Common myeloid progenitor, CD34-positive (primary cell): ENCODE measurements around the gene PLLP.
A peak's percentile ranks its signal among the peaks of the same experiment; 100 is the strongest.
"Not testable (repeated sequence)": the region's sequence is repeated elsewhere in the genome, so short reads cannot be mapped to it uniquely, and the experiment has no call there.

Experiments used
- CTCF ChIA-PET: fragments of 350-600 bp; sonication (Branson Sonifier 250); formaldehyde crosslinking; loops from one replicate; lab custom pipeline; 2021; ENCODE audit warnings: antibody characterized with exemption; lab: Charles Lee
- POLR2A ChIA-PET: fragments of 350-600 bp; sonication (Branson Sonifier 250); formaldehyde crosslinking; loops from one replicate; lab custom pipeline; 2021; ENCODE audit warnings: antibody characterized with exemption; lab: Charles Lee
- DNase-seq, 3 donors: peaks; one replicate each; pipeline versions ENCODE4 v3.0.0 to v3.0.0-alpha.2; 2013
- H3K27ac ChIP-seq, 2 experiments: 1 replicate in 1 of 2; 2 replicates in 1 of 2; pipeline ENCODE4 v1.7.0; 2013; ENCODE audit warnings: inconsistent platforms in 2 of 2, low read length in 2 of 2, mild to moderate bottlenecking in 2 of 2, low read depth in 1 of 2, moderate library complexity in 1 of 2; ENCODE audit not compliant: severe bottlenecking in 2 of 2, insufficient read depth in 1 of 2, poor library complexity in 1 of 2
- H3K27me3 ChIP-seq, 5 experiments: replicated peaks in 2 of 5; 1 replicate in 3 of 5; 2 replicates in 2 of 5; pipeline versions ENCODE4 v1.6.1 to v1.7.0; 2013; ENCODE audit warnings: low read length in 4 of 5, mild to moderate bottlenecking in 2 of 5, moderate library complexity in 2 of 5, inconsistent platforms in 1 of 5; ENCODE audit not compliant: insufficient read depth in 5 of 5, control insufficient read depth in 4 of 5
- H3K36me3 ChIP-seq, 4 experiments: 1 replicate in 2 of 4; 2 replicates in 2 of 4; pipeline versions ENCODE4 v1.6.1 to v1.7.0; 2013; ENCODE audit warnings: low read length in 3 of 4, control low read depth in 1 of 4, mild to moderate bottlenecking in 1 of 4; ENCODE audit not compliant: control insufficient read depth in 4 of 4, insufficient read depth in 4 of 4
- H3K4me1 ChIP-seq, 4 experiments: 1 replicate in 3 of 4; 2 replicates in 1 of 4; pipeline versions ENCODE4 v1.6.1 to v1.7.1; 2013; ENCODE audit warnings: low read length in 3 of 4, mild to moderate bottlenecking in 3 of 4, control low read depth in 1 of 4, inconsistent platforms in 1 of 4, moderate library complexity in 1 of 4; ENCODE audit not compliant: control insufficient read depth in 4 of 4, insufficient read depth in 4 of 4; ENCODE audit errors: control extremely low read depth in 1 of 4
- H3K4me3 ChIP-seq, 7 experiments: 1 replicate in 4 of 7; 2 replicates in 3 of 7; pipeline versions ENCODE4 v1.5.1 to v1.7.0; 2013; ENCODE audit warnings: mild to moderate bottlenecking in 7 of 7, low read length in 6 of 7, moderate library complexity in 6 of 7, inconsistent platforms in 2 of 7, low read depth in 2 of 7, control low read depth in 1 of 7; ENCODE audit not compliant: insufficient read depth in 4 of 7, control insufficient read depth in 1 of 7; ENCODE audit errors: extremely low read depth in 1 of 7
- H3K9me3 ChIP-seq, 5 experiments: 1 replicate in 4 of 5; 2 replicates in 1 of 5; pipeline versions ENCODE4 v1.6.1 to v1.7.1; 2013; ENCODE audit warnings: low read length in 4 of 5, mild to moderate bottlenecking in 2 of 5, inconsistent platforms in 1 of 5, low read depth in 1 of 5, moderate library complexity in 1 of 5; ENCODE audit not compliant: control insufficient read depth in 4 of 5, insufficient read depth in 2 of 5; ENCODE audit errors: control extremely low read depth in 1 of 5
- WGBS: methylation state at CpG from one replicate; pipeline ENCODE4 v1.1.5; 2013; ENCODE audit not compliant: insufficient coverage; 5-methylcytosine and 5-hydroxymethylcytosine counted together

The PLLP gene

GRCh38 chr16:57268804-57269800 is 15.4 kb downstream of the PLLP start:
- WGBS: 87% methylated on average over 12 of the region's 14 CpGs
- ChIA-PET CTCF (interaction anchor here (1.2 kb wide), 1 partner anchor 12 kb away, joined by 3 read pairs; no protein-coding TSS in a partner anchor), POLR2A (no interaction called here)
- Histone ChIP-seq H3K27ac (no peak overlapping the region), H3K9me3 (no peaks in the 10 kb centered on the region), H3K4me3 (no peak overlapping the region), H3K4me1 (peaks cover 0 to 12% (median 6%) of the 10 kb centered on the region in 4 experiments), H3K27me3 (no peaks in the 10 kb centered on the region), H3K36me3 (no peaks in the 10 kb centered on the region)
- DNase-seq: peak in 1 of 3 donors; percentile 36

- H3K9me3 ChIP-seq, DNase-seq, CTCF ChIA-PET, H3K4me3 ChIP-seq, H3K27ac ChIP-seq, H3K36me3 ChIP-seq, H3K27me3 ChIP-seq: not testable (repeated sequence)
- WGBS: 89% methylated on average over 1 of the region's 2 CpGs
- H3K4me1 ChIP-seq: peaks cover 0 to 12% (median 6%) of the 10 kb centered on the region in 4 experiments
- POLR2A ChIA-PET: interaction anchor here (0.6 to 0.8 kb wide), 2 partner anchors 22 to 657 kb away, joined by 3 to 7 read pairs; no protein-coding TSS in a partner anchor
Measured at GRCh38 chr16:57267343-57267742, 17.1 kb downstream of the PLLP start.

- H3K4me1 ChIP-seq: peaks cover 0 to 12% (median 6%) of the 10 kb centered on the region in 4 experiments
- no peaks in the 10 kb centered on the region for H3K9me3 ChIP-seq
- CTCF ChIA-PET: no interaction called here
- no peaks in the 10 kb centered on the region for H3K36me3 ChIP-seq
- 57% methylated on average over 6 of the region's 6 CpGs for WGBS
- DNase-seq: peak in 1 of 3 donors; percentile 14
- H3K27ac ChIP-seq: peak overlapping the region in 1 of 2 experiments; percentile 25
- POLR2A ChIA-PET: interaction anchor here (0.6 to 0.8 kb wide), 3 partner anchors 9 to 658 kb away, joined by 3 to 7 read pairs (median 5); no protein-coding TSS in a partner anchor
- no peaks in the 10 kb centered on the region for H3K27me3 ChIP-seq
- H3K4me3 ChIP-seq: no peak overlapping the region
Measured at GRCh38 chr16:57266531-57267260, 17.8 kb downstream of the PLLP start.

- no peaks in the 10 kb centered on the region for H3K36me3 ChIP-seq
- ChIA-PET CTCF (no interaction called here), POLR2A (interaction anchor here (0.6 kb wide), 1 partner anchor 9 kb away, joined by 5 read pairs; no protein-coding TSS in a partner anchor)
- no peak for DNase-seq
- WGBS: 97% methylated on average over 15 of the region's 16 CpGs
- H3K9me3 ChIP-seq: no peaks in the 10 kb centered on the region
- no peak overlapping the region for H3K4me3 ChIP-seq
- peak overlapping the region in 1 of 2 experiments; percentile 25 for H3K27ac ChIP-seq
- H3K27me3 ChIP-seq: no peaks in the 10 kb centered on the region
- H3K4me1 ChIP-seq: peaks cover 0 to 12% (median 6%) of the 10 kb centered on the region in 4 experiments
Measured at GRCh38 chr16:57265850-57266530, 18.5 kb downstream of the PLLP start.

- no peak for DNase-seq
- CTCF ChIA-PET: interaction anchor here (1.6 kb wide), 1 partner anchor 34 kb away, joined by 4 read pairs; no protein-coding TSS in a partner anchor
- Histone ChIP-seq H3K27ac (no peak overlapping the region), H3K9me3 (no peaks in the 10 kb centered on the region), H3K36me3 (no peaks in the 10 kb centered on the region), H3K4me1 (peaks cover 0 to 15% (median 9%) of the 10 kb centered on the region in 4 experiments), H3K4me3 (no peak overlapping the region), H3K27me3 (no peaks in the 10 kb centered on the region)
- 91% methylated on average over 4 of the region's 11 CpGs for WGBS
- POLR2A ChIA-PET: no interaction called here
Measured at GRCh38 chr16:57264950-57265371, 19.5 kb downstream of the PLLP start.

- ChIA-PET CTCF (interaction anchor here (1.6 kb wide), 1 partner anchor 35 kb away, joined by 4 read pairs; no protein-coding TSS in a partner anchor), POLR2A (no interaction called here)
- no peaks in the 10 kb centered on the region for H3K36me3 ChIP-seq
- H3K27me3 ChIP-seq: no peaks in the 10 kb centered on the region
- no peak overlapping the region for H3K4me3 ChIP-seq
- peaks cover 0 to 17% (median 9%) of the 10 kb centered on the region in 4 experiments for H3K4me1 ChIP-seq
- H3K27ac ChIP-seq: no peak overlapping the region
- DNase-seq: no peak
- H3K9me3 ChIP-seq: no peaks in the 10 kb centered on the region
- WGBS: 86% methylated on average over 2 of the region's 8 CpGs
Measured at GRCh38 chr16:57264381-57264780, 20.1 kb downstream of the PLLP start.
